GM12891 (cell line): ENCODE results near the gene EME2.
A peak's percentile ranks its signal among the peaks of the same experiment; 100 is the strongest.

ENCODE experiments used
- DNase-seq: peaks from one replicate; pipeline ENCODE4 v3.0.0; 2011; ENCODE audit warnings: low spot score; ENCODE audit not compliant: insufficient read length
- FAIRE-seq: peaks from 2 replicates; lab custom pipeline; 2011; peaks lifted over from hg19 to GRCh38; lab: Jason Lieb, UNC
- PAX5 ChIP-seq: IDR thresholded peaks from 2 replicates; pipeline ENCODE4 v1.6.1; 2011; ENCODE audit warnings: low read length, moderate library complexity, mild to moderate bottlenecking; ENCODE audit not compliant: insufficient read depth, severe bottlenecking
- POLR2A ChIP-seq: IDR thresholded peaks from 2 replicates; pipeline ENCODE4 v1.6.1; 2011; ENCODE audit warnings: low read depth, low read length, control low read depth
- POLR2AphosphoS5 ChIP-seq: IDR thresholded peaks from 2 replicates; pipeline ENCODE4 v1.6.1; 2011; ENCODE audit warnings: low read depth, low read length, control low read depth
- POU2F2 ChIP-seq: IDR thresholded peaks from 2 replicates; pipeline ENCODE4 v1.6.1; 2011; ENCODE audit warnings: low read depth, mild to moderate bottlenecking, control low read depth, low read length, moderate library complexity
- SPI1 ChIP-seq: IDR thresholded peaks from 2 replicates; pipeline ENCODE4 v1.6.1; 2011; ENCODE audit warnings: low read depth, low read length, control low read depth
- TAF1 ChIP-seq: IDR thresholded peaks from 2 replicates; pipeline ENCODE4 v1.6.1; 2011; ENCODE audit warnings: low read depth, low read length, control low read depth

Gene EME2

GRCh38 chr16:1779741-1780676, 7.4 kb downstream of the EME2 start:
- FAIRE-seq (no peak), DNase-seq (no peak)
- TF ChIP-seq SPI1 (no peak), POLR2A (no peak), PAX5 (no peak), POLR2AphosphoS5 (no peak), TAF1 (no peak), POU2F2 (no peak)

GRCh38 chr16:1780677-1781072, 8.1 kb downstream of the EME2 start:
- FAIRE-seq = no peak
- TF ChIP-seq SPI1 (no peak), PAX5 (no peak), POU2F2 (no peak), POLR2A (no peak), TAF1 (no peak), POLR2AphosphoS5 (no peak)

GRCh38 chr16:1781254-1781653, 8.6 kb downstream of the EME2 start:
- no peak for DNase-seq
- TF ChIP-seq POU2F2 (no peak), POLR2A (no peak), TAF1 (no peak), SPI1 (no peak), POLR2AphosphoS5 (no peak), PAX5 (no peak)
- FAIRE-seq = no peak

More at GRCh38 chr16:1780677-1781072, 8.1 kb downstream of the EME2 start:
- no peak for DNase-seq

DNA sequence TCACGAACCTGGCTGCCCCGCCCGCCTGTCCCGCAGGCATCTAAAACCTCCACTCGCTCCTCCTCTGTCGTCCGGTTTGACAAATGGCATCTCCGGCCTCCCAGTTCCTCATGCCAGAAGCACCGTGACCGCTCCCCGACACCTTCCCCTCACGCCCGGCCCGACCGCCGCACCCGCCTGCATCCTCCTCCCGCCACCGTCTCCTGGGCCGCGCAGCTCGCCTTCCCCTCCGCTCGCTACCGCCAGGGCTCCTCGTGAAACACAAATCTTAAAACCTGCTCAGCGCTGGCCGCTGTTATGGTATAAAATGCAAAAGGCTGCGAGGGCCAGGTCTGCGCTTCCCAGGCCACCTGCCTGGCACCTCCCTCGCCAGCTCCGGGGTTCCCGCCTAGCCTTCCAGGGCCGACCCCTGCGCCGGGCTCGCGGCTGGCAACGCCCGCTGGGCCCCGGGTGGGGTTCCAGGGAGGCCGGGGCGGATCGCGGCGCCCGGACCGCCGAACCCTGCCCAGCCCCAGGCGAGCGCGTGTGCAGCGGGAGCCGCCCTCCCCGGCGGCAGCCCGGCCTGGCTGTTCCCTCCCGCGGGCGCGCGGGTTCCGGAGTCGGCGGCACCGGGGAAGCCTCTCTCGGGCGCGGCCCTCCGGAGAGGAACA, 9.3 kb downstream of the EME2 start:
- FAIRE-seq (peak; percentile 71), DNase-seq (no peak)
- TF ChIP-seq POLR2AphosphoS5 (no peak), POLR2A (no peak), TAF1 (no peak), SPI1 (peak; percentile 29; the same call in 1 of the 2 replicates), PAX5 (no peak), POU2F2 (no peak)

GRCh38 chr16:1782408-1783264, 10.0 kb downstream of the EME2 start, which contains the start of the genes NUBP2 and SPSB3:
TSS of gene NUBP2 (plus strand) at chr16:1782960. CDS start at chr16:1783021, 61 bp downstream.
TSS of gene SPSB3 (minus strand) at chr16:1782571. CDS start at chr16:1781483, 1,088 bp downstream.
- FAIRE-seq (peak; percentile 100), DNase-seq (peak; percentile 99)
- TF ChIP-seq SPI1 (no peak), POU2F2 (peak; percentile 29), PAX5 (no peak), POLR2A (peak; percentile 80), TAF1 (peak; percentile 55), POLR2AphosphoS5 (peak; percentile 29; the same call in 1 of the 2 replicates)

GRCh38 chr16:1784977-1785845, 12.6 kb downstream of the EME2 start:
- no peak for TF ChIP-seq POLR2AphosphoS5
- no peak for TF ChIP-seq TAF1
- no peak for TF ChIP-seq SPI1
- TF ChIP-seq PAX5 = no peak
- TF ChIP-seq POU2F2 = no peak
- TF ChIP-seq POLR2A = no peak
- no peak for FAIRE-seq
- no peak for DNase-seq

GRCh38 chr16:1785846-1786170, 13.2 kb downstream of the EME2 start:
- DNase-seq = no peak
- TF ChIP-seq PAX5 (no peak), POLR2A (no peak), POU2F2 (no peak), SPI1 (no peak), TAF1 (no peak), POLR2AphosphoS5 (no peak)
- FAIRE-seq = no peak
